Fibroblast of mammary gland (primary cell): ENCODE results near the gene PNPLA6.

ENCODE experiments used
- DNase-seq: peaks from one replicate; pipeline ENCODE4 v3.0.0-alpha.2; 2010; ENCODE audit warnings: low read depth
- H3K4me3 ChIP-seq: 2 replicates; pipeline ENCODE4 v1.5.1; 2011; ENCODE audit warnings: low read depth, mild to moderate bottlenecking, low read length, moderate library complexity; ENCODE audit not compliant: control insufficient read depth
- CTCF ChIP-seq: conservative IDR thresholded peaks from 2 replicates; pipeline ENCODE4 v1.5.1; 2011; ENCODE audit warnings: low read depth, low read length, inconsistent platforms; ENCODE audit not compliant: control insufficient read depth, insufficient read depth

PNPLA6 gene

GRCh38 chr19:7556696-7557315 is 21.3 kb downstream of the PNPLA6 start:
- no peak for DNase-seq
- H3K4me3 ChIP-seq = no peak overlapping the region
- TF ChIP-seq CTCF = no peak

- no peak overlapping the region for H3K4me3 ChIP-seq
- DNase-seq = no peak
- TF ChIP-seq CTCF = no peak
Observed at GRCh38 chr19:7558667-7559066, 23.1 kb downstream of the PNPLA6 start.

- no peak for TF ChIP-seq CTCF
- DNase-seq = peak; percentile 22
- H3K4me3 ChIP-seq = no peak overlapping the region
Observed at GRCh38 chr19:7559102-7559501, 23.6 kb downstream of the PNPLA6 start.

DNA sequence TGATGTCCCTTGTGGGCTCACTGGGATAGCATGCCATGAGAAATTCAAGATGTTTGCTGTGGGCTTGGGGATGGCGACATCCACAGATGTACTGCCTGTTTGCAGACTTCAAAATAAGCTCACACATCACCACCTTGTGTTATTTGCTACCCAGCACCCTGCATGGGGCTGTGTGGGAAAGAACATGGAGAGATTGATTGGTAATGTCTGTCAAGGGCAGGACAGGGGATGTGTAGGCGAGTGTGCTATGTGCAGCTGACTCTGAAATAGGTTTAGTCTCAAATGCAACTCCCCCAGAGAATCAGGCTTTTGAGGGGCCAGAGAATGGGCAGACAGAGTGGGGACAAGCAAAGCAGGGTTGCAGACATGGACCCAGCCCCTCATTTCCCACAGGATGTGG is 24.7 kb downstream of the PNPLA6 start:
- no peak overlapping the region for H3K4me3 ChIP-seq
- no peak for DNase-seq
- no peak for TF ChIP-seq CTCF

DNA sequence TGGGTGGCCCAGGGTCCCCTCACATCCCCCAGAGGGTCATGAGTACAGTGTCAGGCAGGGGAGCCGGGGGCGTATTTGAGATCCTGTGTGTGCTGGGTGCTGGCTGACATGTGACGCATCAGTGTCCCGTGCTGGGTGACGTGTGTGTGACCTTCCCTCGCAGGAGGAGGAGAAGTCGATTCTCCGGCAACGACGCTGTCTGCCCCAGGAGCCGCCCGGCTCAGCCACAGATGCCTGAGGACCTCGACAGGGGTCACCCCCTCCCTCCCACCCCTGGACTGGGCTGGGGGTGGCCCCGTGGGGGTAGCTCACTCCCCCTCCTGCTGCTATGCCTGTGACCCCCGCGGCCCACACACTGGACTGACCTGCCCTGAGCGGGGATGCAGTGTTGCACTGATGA is 25.8 kb downstream of the PNPLA6 start:
- no peak for TF ChIP-seq CTCF
- H3K4me3 ChIP-seq = no peak overlapping the region
- no peak for DNase-seq

GRCh38 chr19:7562646-7563393 is 27.3 kb downstream of the PNPLA6 start:
- TF ChIP-seq CTCF = no peak
- no peak for DNase-seq
- H3K4me3 ChIP-seq = no peak overlapping the region
